GM12878 (cell line): ENCODE results near the gene MBD3L2. TPM values are rescaled to one million over a fixed set of nuclear protein-coding genes. Genes with fewer than 3 reads are reported as not detected.
"Not testable (repeated sequence)": the region's sequence is repeated elsewhere in the genome, so short reads cannot be mapped to it uniquely, and the experiment has no call there.

ENCODE experiments used
- ATAC-seq: fragments of 200-7000 bp; cut with Tn5 transposase; 3 replicates; pipeline ENCODE4 v1.9.1; 2020; ENCODE audit warnings: mild to moderate bottlenecking, moderate library complexity
- Bru-seq: library from RNA; stranded (reverse); fragments of 400-500 nt; gene quantifications from one replicate; lab custom pipeline; 2021; lab: Mats Ljungman, UMichigan
- BruChase-seq, 2 experiments: library from RNA; stranded (reverse); fragments of 400-500 nt; gene quantifications; one replicate each; lab custom pipeline; 2021; lab: Mats Ljungman, UMichigan
- BruUV-seq: library from RNA; stranded (reverse); fragments of 400-500 nt; replicated peaks from 2 replicates; lab custom pipeline; 2021; lab: Mats Ljungman, UMichigan
- CTCF ChIA-PET: fragments of 300-600 bp; sonication (Branson Sonifier 250); formaldehyde crosslinking; extraction: SDS; loops from one replicate; lab custom pipeline; 2021; ENCODE audit warnings: inconsistent platforms; lab: Yijun Ruan, JAX
- POLR2A ChIA-PET: fragments of 350-600 bp; formaldehyde crosslinking; extraction: SDS; loops from one replicate; lab custom pipeline; 2021; ENCODE audit warnings: inconsistent platforms; lab: Charles Lee
- RAD21 ChIA-PET: fragments of 300-600 bp; sonication (Branson Sonifier 250); formaldehyde crosslinking; loops from one replicate; lab custom pipeline; 2023; ENCODE audit warnings: antibody characterized with exemption; ENCODE audit not compliant: unreplicated experiment; lab: Charles Lee
- SMC1A ChIA-PET: fragments of 300-600 bp; sonication (Branson Sonifier 250); formaldehyde crosslinking; loops from one replicate; lab custom pipeline; 2023; ENCODE audit not compliant: unreplicated experiment, uncharacterized antibody; lab: Charles Lee
- DNase-seq: peaks from one replicate; pipeline ENCODE4 v3.0.0-alpha.2; 2011; ENCODE audit warnings: low read depth, low spot score
- FAIRE-seq: peaks from 3 replicates; lab custom pipeline; 2011; peaks lifted over from hg19 to GRCh38; lab: Jason Lieb, UNC
- H2AFZ ChIP-seq: 2 replicates; pipeline ENCODE4 v1.6.0; 2011; ENCODE audit warnings: low read depth, low read length, control low read depth; ENCODE audit not compliant: control insufficient read depth
- H3K27ac ChIP-seq: 2 replicates; pipeline ENCODE4 v1.5.1; 2011; ENCODE audit warnings: control low read depth; ENCODE audit not compliant: control insufficient read depth, insufficient read depth
- H3K27me3 ChIP-seq, 2 experiments: replicated peaks in 1 of 2; 2 replicates each; pipeline versions ENCODE4 v1.6.0 to v1.6.1; 2011; ENCODE audit warnings: low read length in 1 of 2; ENCODE audit not compliant: control insufficient read depth in 2 of 2, insufficient read depth in 2 of 2
- H3K36me3 ChIP-seq, 2 experiments: 2 replicates each; pipeline ENCODE4 v1.5.1; 2011; ENCODE audit warnings: low read length in 1 of 2; ENCODE audit not compliant: control insufficient read depth in 2 of 2, insufficient read depth in 2 of 2
- H3K4me1 ChIP-seq: 2 replicates; pipeline ENCODE4 v1.6.1; 2011; ENCODE audit warnings: mild to moderate bottlenecking, low read length, moderate library complexity, mixed read lengths; ENCODE audit not compliant: control insufficient read depth, insufficient read depth
- H3K4me2 ChIP-seq: 2 replicates; pipeline ENCODE4 v1.6.0; 2011; ENCODE audit warnings: control low read depth; ENCODE audit not compliant: control insufficient read depth, insufficient read depth
- H3K4me3 ChIP-seq: fragments of 200-600 bp; sonication (generic); 2 replicates; pipeline ENCODE4 v1.5.1; 2016
- H3K79me2 ChIP-seq: 2 replicates; pipeline ENCODE4 v1.6.0; 2011; ENCODE audit warnings: low read length; ENCODE audit not compliant: control insufficient read depth, insufficient read depth
- H3K9ac ChIP-seq: 2 replicates; pipeline ENCODE4 v1.8.0; 2011; ENCODE audit warnings: low read length, control low read depth, mixed read lengths; ENCODE audit not compliant: control insufficient read depth, insufficient read depth
- H3K9me3 ChIP-seq: replicated peaks from 3 replicates; pipeline ENCODE4 v1.5.1; 2011; ENCODE audit warnings: mild to moderate bottlenecking, low read length; ENCODE audit not compliant: control insufficient read depth, insufficient read depth
- H4K20me1 ChIP-seq: 2 replicates; pipeline ENCODE4 v1.6.0; 2011; ENCODE audit not compliant: control insufficient read depth, insufficient read depth
- CEBPZ ChIP-seq: fragments of 150-350 bp; IDR thresholded peaks from 2 replicates; pipeline ENCODE4 v1.6.1; 2016; ENCODE audit warnings: low read depth, low read length
- ELK1 ChIP-seq: IDR thresholded peaks from 2 replicates; pipeline ENCODE4 v1.6.1; 2012; ENCODE audit warnings: low read depth, low read length, improper control_type of control experiment
- FOXK2 ChIP-seq: fragments of 450-650 bp; IDR thresholded peaks from 2 replicates; pipeline ENCODE4 v1.6.1; 2017; ENCODE audit warnings: mild to moderate bottlenecking, moderate library complexity
- SPI1 ChIP-seq: IDR thresholded peaks from 2 replicates; pipeline ENCODE4 v1.6.1; 2011; ENCODE audit warnings: low read depth, mild to moderate bottlenecking, low read length, moderate library complexity, borderline replicate concordance; ENCODE audit not compliant: insufficient read depth
- TBL1XR1 ChIP-seq: IDR thresholded peaks from 2 replicates; pipeline ENCODE4 v1.6.1; 2012; ENCODE audit warnings: low read depth, low read length, improper control_type of control experiment
- ZSCAN29 ChIP-seq: fragments of 450-650 bp; IDR thresholded peaks from 2 replicates; pipeline ENCODE4 v1.6.1; 2017; ENCODE audit warnings: mild to moderate bottlenecking, moderate library complexity
- WGBS: methylation state at CpG from one replicate; pipeline ENCODE4 v1.1.6; 2016; ENCODE audit warnings: low lambda C conversion rate; ENCODE audit not compliant: insufficient replicate concordance, insufficient coverage; ENCODE audit errors: missing lambda C conversion rate; 5-methylcytosine and 5-hydroxymethylcytosine counted together
- in situ Hi-C: fragments of 300-500 bp; cut with MboI; formaldehyde crosslinking; loops from 9 replicates; pipeline ENCODE4 v1.14.3; 2018; ENCODE audit warnings: mixed read lengths
- intact Hi-C: fragments of 100-400 bp; cut with micrococcal nuclease; formaldehyde crosslinking; loops from one replicate; pipeline ENCODE4 v1.14.2; 2022; ENCODE audit not compliant: unreplicated experiment
- long read RNA-seq, 2 experiments: library from polyadenylated mRNA; unstranded; transcript quantifications; one replicate each; pipeline ENCODE4 v2.0.0, GENCODE V29; 2019 to 2020
- polyA minus RNA-seq, 3 experiments: library from RNA; depleted of rRNA, polyadenylated mRNA; stranded (reverse); fragments of >200 nt; gene quantifications; 2 replicates each; pipeline ENCODE4 v1.2.3, GENCODE V29; 2011
- polyA plus RNA-seq, 11 experiments: library from polyadenylated mRNA; depleted of rRNA in 4 of 11; unstranded in 6 of 11; stranded (reverse) in 5 of 11; fragments of >200 nt; fragmentation: Nextera tagmentation in 4 of 11; fragmentation: Illumina TruSeq in 1 of 11; extraction: Ambion mirVana in 4 of 11; extraction: Trizol in 1 of 11; gene quantifications; 1 replicate in 1 of 11; 2 replicates in 10 of 11; pipeline versions ENCODE4 v1.2.1 to v1.2.3, GENCODE V29; 2011 to 2016; ENCODE audit warnings: inconsistent platforms in 2 of 11, missing spikeins in 2 of 11, low read depth in 1 of 11
- total RNA-seq, 4 experiments: library from RNA; depleted of rRNA in 3 of 4; stranded (reverse); fragments of >200 nt in 3 of 4; fragmentation: Illumina TruSeq in 1 of 4; extraction: Trizol in 1 of 4; gene quantifications; 2 replicates each; pipeline versions ENCODE4 v1.2.1 to v1.2.3, GENCODE V29; 2013 to 2021

MBD3L2 gene
- not detected in 2 replicates for total RNA-seq (2013; cell fraction: nucleolus; rRNA removed)
- total RNA-seq (2014; rRNA removed) (not detected in 2 replicates), total RNA-seq (2014; rRNA removed; fragmentation: Illumina TruSeq; extraction: Trizol) (not detected in 2 replicates), total RNA-seq (2021) (not detected in 2 replicates), polyA plus RNA-seq (2011; rRNA removed) (not detected in 2 replicates), polyA plus RNA-seq (2014; fragmentation: Illumina TruSeq; extraction: Trizol) (not detected in 2 replicates), polyA plus RNA-seq (2014; fragmentation: Nextera tagmentation; extraction: Ambion mirVana) (not detected), polyA plus RNA-seq (2014; rRNA removed) (not detected in 2 replicates), polyA plus RNA-seq (2016; fragmentation: Nextera tagmentation; extraction: Ambion mirVana) (not detected), polyA minus RNA-seq (2011; rRNA and poly(A)+ RNA removed) (not detected in 2 replicates), Bru-seq, nascent RNA (not detected), BruChase-seq, experiment 1, labeled RNA remaining after a 6-hour chase (not detected), BruChase-seq, experiment 2, labeled RNA remaining after a 2-hour chase (not detected)
- polyA plus RNA-seq (2011; ENCODE audit: low read depth): not detected
- polyA plus RNA-seq (2011; cell fraction: cytosol; rRNA removed): not detected in 2 replicates
- polyA plus RNA-seq (2011; cell fraction: nucleus; rRNA removed): not detected in 2 replicates
- polyA plus RNA-seq (2012): not detected in 2 replicates
- not detected in 2 replicates for polyA minus RNA-seq (2011; cell fraction: cytosol; rRNA and poly(A)+ RNA removed)
- polyA minus RNA-seq (2011; cell fraction: nucleus; rRNA and poly(A)+ RNA removed): not detected in 2 replicates
- long read RNA-seq, experiment 1: 0 reads
- long read RNA-seq, experiment 2: 0 reads

- H3K9ac ChIP-seq, FAIRE-seq, H2AFZ ChIP-seq, BruUV-seq, H3K79me2 ChIP-seq, POLR2A ChIA-PET, CTCF ChIA-PET, DNase-seq, H3K27ac ChIP-seq, H3K9me3 ChIP-seq, H3K36me3 ChIP-seq, H3K4me3 ChIP-seq, H3K27me3 ChIP-seq, H3K4me2 ChIP-seq, H3K4me1 ChIP-seq, in situ Hi-C loops, intact Hi-C loops, SMC1A ChIA-PET, H4K20me1 ChIP-seq, RAD21 ChIA-PET, ATAC-seq: not testable (repeated sequence)
- no CpG with 5 or more reads among the region's 7 CpGs for WGBS
Observed at GRCh38 chr19:7049021-7049420, at the start of gene MBD3L2. Gene MBD3L2 (plus strand): TSS chr19:7049321. CDS start chr19:7049374, 53 bp downstream.

GRCh38 chr19:6999933-7000332, 49.2 kb upstream of the MBD3L2 start:
- intact Hi-C loops: no loop called here
- Histone ChIP-seq H3K9ac (no peak overlapping the region), H2AFZ (no peak overlapping the region), H3K79me2 (no peaks in the 10 kb centered on the region), H3K27ac (no peak overlapping the region), H3K4me1 (no peaks in the 10 kb centered on the region), H3K9me3 (peaks cover 3% of the 10 kb centered on the region; the same call in 1 of the 3 replicates), H3K27me3 (no peaks in the 10 kb centered on the region), H3K4me2 (no peak overlapping the region), H3K4me3 (no peak overlapping the region), H3K36me3 (no peaks in the 10 kb centered on the region), H4K20me1 (no peaks in the 10 kb centered on the region)
- RAD21 ChIA-PET: interaction anchor here (2.0 kb wide), 1 partner anchor 69 kb away, joined by 14 read pairs; the partner anchor contains the start of gene ZNF557
- ATAC-seq (no peak), DNase-seq (no peak), FAIRE-seq (no peak)
- BruUV-seq: no TSS peak
- 44% methylated on average over 7 of the region's 7 CpGs for WGBS
- CTCF ChIA-PET: no interaction called here
- SMC1A ChIA-PET: interaction anchor here (0.6 to 1.6 kb wide), 5 partner anchors 9 to 100 kb away, joined by 3 to 6 read pairs (median 4); no protein-coding TSS in a partner anchor
- POLR2A ChIA-PET: interaction anchor here (0.8 kb wide), 2 partner anchors 52 to 69 kb away, joined by 4 to 5 read pairs; partner anchors contain the start of gene ZNF557
- in situ Hi-C loops: no loop called here
- TF ChIP-seq ELK1 (no peak), FOXK2 (no peak), TBL1XR1 (no peak), CEBPZ (no peak), SPI1 (no peak), ZSCAN29 (no peak)
